T47D (cell line): ENCODE results near the gene CALHM4.

Source experiments
- DNase-seq, 2 experiments: peaks; one replicate each; pipeline versions ENCODE4 v3.0.0 to v3.0.0-alpha.2; 2011 to 2012; ENCODE audit warnings: low read depth in 1 of 2, low spot score in 1 of 2
- JUND ChIP-seq: IDR thresholded peaks from 2 replicates; pipeline ENCODE4 v1.6.1; 2012; ENCODE audit warnings: low read depth
- in situ Hi-C: cut with HindIII; loops from 2 replicates; pipeline ENCODE4 v1.10.0; 2016; ENCODE audit warnings: low sequenced_read_pairs, low pct_unique_long_range_greater_than_20kb

The CALHM4 gene

GRCh38 chr6:116553451-116553850, at the start of gene CALHM4:
Gene CALHM4, plus strand, starts transcription at chr6:116553751. Its CDS starts 43 bp downstream, at chr6:116553794.
- TF ChIP-seq JUND = no peak
- no peak for DNase-seq
- in situ Hi-C loops = no loop called here

- no peak for DNase-seq
- TF ChIP-seq JUND = no peak
Measured at GRCh38 chr6:116507324-116507723, 46.2 kb upstream of the CALHM4 start.

GRCh38 chr6:116508527-116508926, 45.0 kb upstream of the CALHM4 start:
- in situ Hi-C loops = no loop called here
- TF ChIP-seq JUND = no peak
- no peak for DNase-seq

More at GRCh38 chr6:116507324-116507723, 46.2 kb upstream of the CALHM4 start:
- in situ Hi-C loops = no loop called here

- TF ChIP-seq JUND = no peak
- in situ Hi-C loops = no loop called here
- no peak for DNase-seq
Measured at GRCh38 chr6:116511424-116512110, 42.0 kb upstream of the CALHM4 start, which contains the start of gene CALHM5. Gene CALHM5, plus strand, starts transcription at chr6:116511639. Its CDS starts 58 bp downstream, at chr6:116511697.

- TF ChIP-seq JUND = no peak
- no peak for DNase-seq
- in situ Hi-C loops = no loop called here
Measured at GRCh38 chr6:116512111-116512559, 41.4 kb upstream of the CALHM4 start.

GRCh38 chr6:116512734-116513133, 40.8 kb upstream of the CALHM4 start:
- DNase-seq = no peak
- TF ChIP-seq JUND = no peak
- in situ Hi-C loops = no loop called here

GRCh38 chr6:116513224-116513875, 40.2 kb upstream of the CALHM4 start:
- in situ Hi-C loops = no loop called here
- TF ChIP-seq JUND = no peak
- DNase-seq = no peak

- in situ Hi-C loops = no loop called here
- TF ChIP-seq JUND = no peak
- no peak for DNase-seq
Measured at GRCh38 chr6:116514111-116514510, 39.4 kb upstream of the CALHM4 start.

- TF ChIP-seq JUND = no peak
- DNase-seq = no peak
- in situ Hi-C loops = no loop called here
Measured at GRCh38 chr6:116515141-116515540, 38.4 kb upstream of the CALHM4 start.

- DNase-seq = peak in 1 of 2 experiments; percentile 29
- in situ Hi-C loops = no loop called here
Measured at GRCh38 chr6:116518621-116519368, 34.8 kb upstream of the CALHM4 start.

GRCh38 chr6:116522896-116523295, 30.7 kb upstream of the CALHM4 start:
- no peak for TF ChIP-seq JUND
- no peak for DNase-seq
- in situ Hi-C loops = no loop called here

More at GRCh38 chr6:116518621-116519368, 34.8 kb upstream of the CALHM4 start:
- no peak for TF ChIP-seq JUND

- in situ Hi-C loops = no loop called here
- DNase-seq = no peak
- TF ChIP-seq JUND = no peak
Measured at GRCh38 chr6:116524236-116524635, 29.3 kb upstream of the CALHM4 start.

GRCh38 chr6:116528133-116528532, 25.4 kb upstream of the CALHM4 start:
- in situ Hi-C loops = no loop called here
- TF ChIP-seq JUND = no peak
- no peak for DNase-seq
